NCI-H2029 treated with DMSO at 0.1 percent for 48 hours (cell line): Measurements from ENCODE around the gene SMPD2.
A peak's percentile ranks its signal among the peaks of the same experiment; 100 is the strongest.
"Not testable (repeated sequence)": the region's sequence is repeated elsewhere in the genome, so short reads cannot be mapped to it uniquely, and the experiment has no call there.

Experiments
- DNase-seq: peaks from one replicate; lab custom pipeline; 2025; lab: John Stamatoyannopoulos, UW

The SMPD2 gene

DNA sequence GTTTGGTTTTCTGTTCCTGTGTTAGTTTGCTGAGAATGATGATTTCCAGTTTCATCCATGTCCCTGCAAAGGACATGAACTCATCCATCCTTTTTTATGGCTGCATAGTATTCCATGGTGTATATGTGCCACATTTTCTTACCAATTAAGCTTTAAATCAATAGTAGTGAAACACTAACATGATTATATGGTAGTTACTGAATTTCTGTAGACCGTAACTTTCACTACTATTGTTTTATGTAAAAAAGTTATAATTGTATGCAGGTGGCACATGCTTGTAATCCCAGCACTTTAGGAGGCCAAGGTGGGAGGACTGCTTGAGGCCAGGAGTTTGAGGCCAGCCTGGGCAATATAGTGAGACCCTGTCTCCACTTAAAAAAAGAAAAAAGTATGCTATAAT is 20.7 kb downstream of the SMPD2 start:
- DNase-seq: not testable (repeated sequence)

GRCh38 chr6:109461733-109462526 is 21.4 kb downstream of the SMPD2 start:
- no peak for DNase-seq

GRCh38 chr6:109465772-109466171 is 25.2 kb downstream of the SMPD2 start:
- DNase-seq: peak; percentile 99

DNA sequence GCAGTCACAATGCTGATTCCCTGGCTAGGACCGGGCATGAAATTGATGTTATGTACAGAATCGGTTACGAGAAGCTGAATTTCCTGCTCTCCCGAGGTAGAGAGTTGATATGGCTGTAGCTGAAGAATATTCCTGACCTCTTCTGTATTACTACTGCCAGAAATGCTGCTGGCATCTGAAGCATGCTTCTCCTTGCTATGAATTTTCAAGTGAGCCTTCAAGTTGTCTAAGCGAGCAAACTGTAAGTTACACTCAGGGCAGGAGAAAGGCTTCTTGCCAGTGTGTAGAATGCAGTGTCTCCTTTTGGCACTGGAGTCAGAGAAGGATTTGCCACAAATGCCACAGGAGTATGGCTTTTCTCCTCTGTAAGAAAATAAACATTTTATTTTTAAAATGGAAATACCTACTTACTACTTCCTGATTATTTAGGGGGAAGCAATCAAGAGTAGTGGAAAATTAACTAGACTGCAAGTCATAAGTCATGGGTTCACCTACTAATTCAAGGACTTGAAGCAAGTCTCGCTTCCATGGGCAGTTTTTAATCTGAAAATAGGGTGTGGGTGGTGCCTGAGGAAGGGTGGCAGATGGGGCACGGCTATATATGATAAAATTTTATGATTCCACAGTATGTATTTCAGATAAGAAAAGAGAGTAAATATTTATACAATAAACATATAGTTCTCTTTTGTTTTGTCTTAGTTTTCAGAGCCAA is 25.8 kb downstream of the SMPD2 start:
- DNase-seq: no peak

DNA sequence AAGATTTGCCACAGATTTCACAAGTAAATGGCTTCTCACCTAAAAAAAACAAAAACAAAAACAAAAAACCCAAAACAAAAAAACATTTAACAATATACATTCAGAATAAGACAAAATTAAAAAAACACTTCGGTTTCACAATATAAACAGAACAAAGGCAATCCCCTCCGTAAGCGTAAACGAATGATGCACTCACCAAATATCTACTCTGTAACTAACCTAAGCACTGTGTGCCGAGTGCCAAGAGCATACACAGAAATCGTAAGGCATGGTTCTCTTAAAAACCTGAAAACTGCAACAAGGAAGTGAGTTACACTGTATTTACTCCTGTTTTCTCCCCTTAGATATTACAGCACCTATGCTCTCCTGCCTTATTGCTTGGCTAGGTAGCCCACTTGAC is 27.2 kb downstream of the SMPD2 start:
- no peak for DNase-seq

DNA sequence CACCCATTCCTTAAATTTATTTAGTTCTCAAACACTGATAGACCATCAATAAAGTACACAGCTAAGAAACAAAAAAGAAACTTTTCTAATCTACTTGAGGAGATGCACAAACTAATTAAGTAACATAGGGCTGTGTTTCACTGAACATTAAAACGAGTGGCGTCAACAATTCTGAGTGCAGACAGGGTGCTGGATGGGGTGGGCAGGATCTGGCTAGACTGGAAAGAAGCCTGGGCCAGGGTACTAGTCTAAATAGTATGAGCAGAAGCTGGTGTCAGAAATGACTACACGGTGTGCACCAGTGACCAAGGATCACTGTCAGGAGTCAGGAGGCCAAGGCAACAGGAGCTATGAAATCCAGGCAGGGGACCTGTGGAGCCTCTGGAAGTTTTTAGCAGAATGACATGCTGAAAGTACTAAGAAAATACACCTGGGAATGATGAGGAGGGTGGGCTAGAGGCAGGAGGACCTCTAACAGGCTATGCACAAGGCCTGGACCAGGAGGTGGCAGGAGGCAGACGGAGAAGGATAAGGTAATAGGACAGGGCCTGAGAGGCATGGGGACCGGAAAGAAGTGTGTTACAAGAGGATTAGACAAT is 29.2 kb downstream of the SMPD2 start:
- no peak for DNase-seq

GRCh38 chr6:109471105-109471810 is 30.7 kb downstream of the SMPD2 start:
- DNase-seq: no peak

DNA sequence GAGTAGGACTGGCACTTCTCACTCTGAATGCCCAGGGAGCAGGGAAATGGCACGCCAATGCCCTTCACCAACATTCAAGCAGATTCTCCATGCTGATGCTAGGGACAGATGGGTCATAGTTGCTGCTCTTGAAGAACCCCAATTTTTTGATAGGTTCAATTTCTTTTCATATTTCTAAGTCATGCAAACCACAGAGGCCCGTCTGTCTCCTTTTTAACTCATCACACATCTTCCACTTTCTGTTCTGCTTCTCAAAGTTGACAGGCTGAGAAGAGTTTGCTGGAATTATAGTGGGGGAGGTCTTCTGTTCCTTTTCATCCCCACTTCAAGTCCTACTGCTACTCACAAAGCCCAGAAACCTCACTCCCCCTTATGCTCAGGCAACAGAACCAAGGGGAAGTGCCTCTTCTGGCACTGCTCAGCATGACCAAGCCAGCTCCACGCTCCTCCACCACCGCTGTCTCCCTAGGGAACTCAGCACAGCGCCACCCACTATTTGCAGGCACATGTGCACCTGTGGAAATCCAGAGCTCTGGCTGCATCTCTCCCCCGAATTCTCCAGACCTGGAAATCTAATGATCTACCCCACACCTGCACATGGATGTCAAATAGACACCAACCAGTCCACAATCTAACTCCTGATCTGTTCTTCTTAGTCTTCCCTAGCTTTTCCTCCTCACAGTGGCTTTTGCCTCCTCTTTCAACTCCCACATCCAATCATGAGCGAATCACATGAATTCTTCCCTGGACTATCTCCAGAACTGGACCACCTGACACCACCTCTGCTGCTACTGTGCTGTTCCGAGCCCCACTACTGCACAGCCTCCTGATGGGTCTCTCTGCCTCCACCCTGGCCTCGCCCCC is 31.8 kb downstream of the SMPD2 start:
- no peak for DNase-seq

GRCh38 chr6:109473120-109473519 is 32.6 kb downstream of the SMPD2 start:
- DNase-seq: no peak

DNA sequence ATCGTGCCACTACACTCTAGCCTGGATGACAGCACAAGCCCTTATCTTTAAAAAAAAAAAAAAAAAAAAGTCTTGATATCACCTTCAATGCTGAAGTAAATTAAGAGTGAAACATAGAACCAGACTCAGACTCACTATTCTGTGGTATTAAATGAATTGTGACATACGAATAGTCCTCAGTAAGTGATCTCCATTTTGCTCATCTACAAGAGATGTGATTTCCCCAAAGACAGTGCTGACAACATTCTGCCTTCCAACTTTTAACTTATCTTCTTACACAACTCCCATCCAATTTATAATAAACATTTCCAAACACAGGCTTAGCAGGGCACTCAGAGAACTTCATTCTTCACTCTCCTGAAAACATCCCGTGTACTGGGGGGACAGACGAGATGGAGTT is 34.5 kb downstream of the SMPD2 start:
- no peak for DNase-seq

DNA sequence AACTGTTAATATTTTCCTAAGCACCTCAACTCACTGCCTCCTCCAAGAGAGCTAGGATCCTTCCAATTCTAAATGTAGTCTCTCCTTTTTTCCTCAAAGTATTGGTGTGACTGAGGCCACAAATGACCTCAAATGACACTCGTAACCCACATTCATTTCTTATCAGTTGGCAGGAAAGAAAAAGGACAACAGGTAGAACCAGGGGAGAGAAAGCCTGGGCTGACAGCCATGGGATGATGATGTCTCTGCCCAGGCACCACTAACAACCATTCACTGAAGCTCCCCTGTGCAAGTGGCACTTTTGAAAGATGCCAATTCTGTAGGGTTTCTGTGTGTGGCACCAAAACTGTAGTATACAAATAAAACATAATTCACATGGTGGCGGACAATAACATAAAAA is 35.1 kb downstream of the SMPD2 start:
- no peak for DNase-seq

GRCh38 chr6:109477184-109477583 is 36.7 kb downstream of the SMPD2 start:
- no peak for DNase-seq

DNA sequence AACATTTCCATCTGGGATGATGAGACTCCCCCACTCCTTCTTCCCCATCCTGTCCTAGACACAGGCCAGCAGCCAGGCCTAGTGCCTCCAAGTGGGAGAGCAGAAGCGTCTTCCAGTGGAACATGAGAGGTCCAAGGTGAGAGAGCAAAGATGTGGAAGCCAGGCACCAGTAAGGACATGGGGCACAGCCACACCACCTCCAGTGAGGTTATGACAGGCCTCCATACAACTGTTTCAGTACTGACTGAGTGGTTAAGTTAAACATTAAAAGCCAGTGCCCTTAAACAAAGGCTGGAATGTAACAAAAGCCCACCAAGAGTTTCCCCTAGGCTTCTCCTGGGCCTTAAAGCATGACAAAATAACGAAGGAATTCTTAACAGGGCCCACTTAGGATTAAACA is 37.2 kb downstream of the SMPD2 start:
- DNase-seq: no peak

DNA sequence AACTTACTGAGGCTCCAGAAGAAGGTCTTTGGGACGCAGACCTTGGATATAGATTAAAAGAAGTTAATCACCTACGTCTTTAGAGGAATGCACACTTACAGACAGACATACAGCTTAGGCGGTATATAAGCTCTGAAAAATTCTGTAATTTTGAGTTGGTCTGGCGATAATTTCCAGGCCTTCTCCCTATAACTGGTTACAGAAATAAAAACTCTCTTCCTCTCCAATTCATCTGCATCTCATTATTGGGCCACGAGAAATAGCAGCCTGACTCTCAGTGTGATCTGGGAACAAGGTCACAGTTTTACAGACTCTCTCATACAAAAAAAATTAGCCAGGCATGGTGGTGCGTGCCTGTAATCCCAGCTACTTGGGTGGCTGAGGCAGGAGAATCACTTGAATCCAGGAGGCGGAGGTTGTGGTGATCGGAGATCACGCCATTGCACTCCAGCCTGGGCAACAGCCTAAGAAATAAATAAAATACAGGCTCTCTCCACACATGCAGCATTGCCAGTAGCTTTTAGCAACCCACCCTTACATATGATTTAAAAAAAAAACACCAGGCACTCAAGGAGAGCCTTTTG is 37.8 kb downstream of the SMPD2 start:
- DNase-seq: no peak

DNA sequence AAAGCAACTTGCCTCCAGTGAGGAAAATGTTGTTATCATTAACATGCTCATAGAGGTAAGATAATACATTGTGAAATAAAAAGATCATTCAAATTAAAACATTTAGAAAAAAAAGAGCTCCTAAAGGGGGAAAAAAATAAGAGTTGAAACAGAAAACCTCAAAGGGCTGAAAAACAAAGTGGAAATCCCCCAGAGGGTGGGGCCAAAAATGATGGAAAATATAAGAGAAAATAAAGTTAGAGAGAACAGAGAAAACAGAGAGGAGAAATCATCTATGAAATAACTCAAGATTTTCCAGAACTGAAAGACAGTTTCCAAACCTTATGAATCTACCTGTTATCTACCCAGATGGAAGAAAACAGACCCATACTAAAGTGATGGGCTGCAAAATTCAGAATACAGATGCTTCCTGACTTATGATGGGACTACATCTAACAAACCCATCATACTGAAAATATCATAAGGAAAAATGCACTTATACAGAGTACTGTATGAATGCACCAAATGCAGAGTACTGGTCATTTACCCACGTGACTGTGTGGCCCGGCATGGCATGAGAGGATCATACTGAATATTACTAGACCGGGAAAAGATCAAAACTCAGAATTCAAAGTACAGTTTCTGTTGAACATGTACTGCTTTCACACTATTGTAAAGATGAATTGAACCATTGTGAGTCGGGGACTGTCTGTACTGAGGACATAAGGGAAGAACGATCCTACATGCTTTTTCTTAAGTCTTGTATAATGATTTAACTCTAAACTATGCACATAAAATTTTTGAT is 38.5 kb downstream of the SMPD2 start:
- no peak for DNase-seq

DNA sequence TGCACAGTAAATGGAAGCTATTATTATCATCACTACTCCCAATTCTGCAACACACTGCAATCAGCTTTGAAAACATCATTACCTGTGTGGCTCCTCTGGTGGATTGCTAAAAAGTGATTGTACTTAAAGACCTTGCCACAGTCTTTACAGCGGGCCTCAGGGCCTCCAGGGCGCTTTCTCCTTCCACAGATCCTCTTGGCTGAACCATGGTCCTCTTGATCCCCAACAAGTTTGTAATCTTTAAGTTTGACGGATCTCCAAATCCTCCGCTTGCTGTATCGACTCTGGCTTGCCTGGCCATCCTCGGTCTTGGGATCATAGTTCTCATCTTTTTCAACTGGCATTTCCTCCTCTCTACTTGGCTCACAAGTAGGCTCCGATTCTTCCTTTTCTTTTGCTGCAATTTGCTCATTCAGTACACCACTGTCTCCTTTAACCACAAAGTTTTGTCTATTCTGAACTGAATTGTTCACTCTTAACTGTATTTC is 40.5 kb downstream of the SMPD2 start:
- DNase-seq: no peak

- peak; percentile 82 for DNase-seq
These were observed 42.6 kb downstream of the SMPD2 start, which contains the start of gene ZBTB24 for GRCh38 chr6:109482905-109483734. Gene ZBTB24, minus strand, starts transcription at chr6:109483219. Its CDS starts 1,193 bp downstream, at chr6:109482026.

GRCh38 chr6:109483735-109484057 is 43.2 kb downstream of the SMPD2 start:
- DNase-seq: no peak

GRCh38 chr6:109484122-109484521 is 43.6 kb downstream of the SMPD2 start:
- no peak for DNase-seq
